HepG2 (cell line): ENCODE measurements around the gene POLE4. TPM values are rescaled to one million over a fixed set of nuclear protein-coding genes. Genes with fewer than 3 reads are reported as not detected.

Source experiments
- FOXJ3 ChIP-seq: sonication (generic); formaldehyde crosslinking; IDR thresholded peaks from 2 replicates; pipeline ENCODE4 v1.4.0; 2020; ENCODE audit warnings: missing genetic modification reagents, mild to moderate bottlenecking, borderline replicate concordance
- FOXO1 ChIP-seq: sonication (generic); formaldehyde crosslinking; IDR thresholded peaks from 2 replicates; pipeline ENCODE4 v1.4.0; 2020; ENCODE audit warnings: missing genetic modification reagents
- HNF4A ChIP-seq: sonication (generic); formaldehyde crosslinking; IDR thresholded peaks from 2 replicates; pipeline ENCODE4 v1.4.0; 2020; ENCODE audit warnings: missing genetic modification reagents
- MTA1 ChIP-seq: sonication (generic); formaldehyde crosslinking; IDR thresholded peaks from 2 replicates; pipeline ENCODE4 v1.4.0; 2020; ENCODE audit warnings: missing genetic modification reagents, mild to moderate bottlenecking, borderline replicate concordance
- MXD1 ChIP-seq: sonication (generic); formaldehyde crosslinking; IDR thresholded peaks from 2 replicates; pipeline ENCODE4 v1.4.0; 2020; ENCODE audit warnings: mild to moderate bottlenecking, missing genetic modification reagents
- POLR2G ChIP-seq: fragments of 200-400 bp; formaldehyde crosslinking; IDR thresholded peaks from 2 replicates; pipeline ENCODE4 v1.6.1; 2018; ENCODE audit warnings: mild to moderate bottlenecking, low read depth, low read length, moderate library complexity
- PPARG ChIP-seq: conservative IDR thresholded peaks from 2 replicates; pipeline ENCODE4 v1.6.1; 2016; ENCODE audit warnings: missing biosample characterization, missing genetic modification reagents
- SP5 ChIP-seq: IDR thresholded peaks from 2 replicates; pipeline ENCODE4 v1.6.1; 2016; ENCODE audit warnings: low read depth, borderline replicate concordance
- ZBTB43 ChIP-seq: sonication (generic); formaldehyde crosslinking; conservative IDR thresholded peaks from 2 replicates; pipeline ENCODE4 v1.4.0; 2020; ENCODE audit warnings: missing genetic modification reagents
- ZFX ChIP-seq: sonication (generic); formaldehyde crosslinking; IDR thresholded peaks from 2 replicates; pipeline ENCODE4 v1.4.0; 2020; ENCODE audit warnings: mild to moderate bottlenecking, low read depth, missing genetic modification reagents, moderate library complexity
- ZFY ChIP-seq: sonication (generic); formaldehyde crosslinking; IDR thresholded peaks from 2 replicates; pipeline ENCODE4 v1.4.0; 2020; ENCODE audit warnings: missing genetic modification reagents
- ZKSCAN8 ChIP-seq: IDR thresholded peaks from 2 replicates; pipeline ENCODE4 v1.6.1; 2016; ENCODE audit warnings: borderline replicate concordance, missing genetic modification reagents, missing compliant biosample characterization
- ZNF138 ChIP-seq: sonication (generic); formaldehyde crosslinking; IDR thresholded peaks from 2 replicates; pipeline ENCODE4 v1.5.0; 2020; ENCODE audit warnings: mild to moderate bottlenecking, low read depth, missing genetic modification reagents
- ZNF230 ChIP-seq: sonication (generic); formaldehyde crosslinking; IDR thresholded peaks from 2 replicates; pipeline ENCODE4 v1.4.0; 2020; ENCODE audit warnings: mild to moderate bottlenecking, missing genetic modification reagents
- ZNF274 ChIP-seq: sonication (generic); formaldehyde crosslinking; IDR thresholded peaks from 2 replicates; pipeline ENCODE4 v1.5.1; 2020; ENCODE audit warnings: mild to moderate bottlenecking, missing genetic modification reagents
- ZNF607 ChIP-seq: sonication (generic); formaldehyde crosslinking; IDR thresholded peaks from 2 replicates; pipeline ENCODE4 v1.5.1; 2020; ENCODE audit warnings: missing genetic modification reagents, mild to moderate bottlenecking, borderline replicate concordance
- ZNF614 ChIP-seq: IDR thresholded peaks from 2 replicates; pipeline ENCODE4 v1.6.1; 2018; ENCODE audit warnings: missing biosample characterization, missing genetic modification reagents, inconsistent platforms, borderline replicate concordance
- ZNF761 ChIP-seq: sonication (generic); formaldehyde crosslinking; conservative IDR thresholded peaks from 2 replicates; pipeline ENCODE4 v1.4.0; 2020; ENCODE audit warnings: mild to moderate bottlenecking, missing genetic modification reagents
- ZNF883 ChIP-seq: sonication (generic); formaldehyde crosslinking; IDR thresholded peaks from 2 replicates; pipeline ENCODE4 v1.5.1; 2020; ENCODE audit warnings: mild to moderate bottlenecking, missing genetic modification reagents; ENCODE audit errors: not compliant biosample characterization
- polyA plus RNA-seq, 8 experiments: library from polyadenylated mRNA; depleted of rRNA in 3 of 8; stranded (reverse) in 7 of 8; unstranded in 1 of 8; fragments of >200 nt; fragmentation: Illumina TruSeq in 4 of 8; extraction: Trizol in 4 of 8; gene quantifications; 2 replicates each; pipeline versions ENCODE4 v1.2.1 to v1.2.3, GENCODE V29; 2011 to 2016; ENCODE audit warnings: low read depth in 4 of 8, missing spikeins in 1 of 8, mixed read lengths in 1 of 8; ENCODE audit not compliant: insufficient read depth in 1 of 8
- total RNA-seq, 5 experiments: library from RNA; depleted of rRNA; stranded (reverse); fragments of >200 nt; fragmentation: Illumina TruSeq; extraction: Trizol; gene quantifications; 2 replicates each; pipeline ENCODE4 v1.2.3, GENCODE V29; 2016; ENCODE audit warnings: low read depth in 1 of 5

POLE4 gene
- total and polyA plus RNA-seq, 2 of the 13 experiments (the other 11 are each of a cell fraction or from before 2014, with no cell fraction given), result 106 to 116 TPM

- TF ChIP-seq ZBTB43 (peak; percentile 23; the same call in 1 of the 2 replicates), ZNF761 (peak; percentile 91), ZNF614 (CRISPR knock-in tag) (peak; percentile 56; the same call in 1 of the 2 replicates), PPARG (CRISPR knock-in tag) (0 out of 2 replicates have a peak, but pooled peaks have one; percentile 37), ZNF883 (CRISPR knock-in tag) (peak; percentile 62), SP5 (CRISPR knock-in tag) (peak; percentile 46), POLR2G (peak; percentile 78), ZFY (peak; percentile 54), MXD1 (no peak), ZNF230 (peak; percentile 74; the same call in 1 of the 2 replicates), FOXO1 (no peak), ZNF138 (CRISPR knock-in tag) (no peak), FOXJ3 (CRISPR knock-in tag) (peak; percentile 61; the same call in 1 of the 2 replicates), ZKSCAN8 (CRISPR knock-in tag) (0 out of 2 replicates have a peak, but pooled peaks have one; percentile 43), ZNF607 (CRISPR knock-in tag) (peak; percentile 17; the same call in 1 of the 2 replicates), MTA1 (CRISPR knock-in tag) (peak; percentile 79; the same call in 1 of the 2 replicates), ZFX (CRISPR knock-in tag) (peak; percentile 75; the same call in 1 of the 2 replicates), HNF4A (peak; percentile 77), ZNF274 (CRISPR knock-in tag) (peak; percentile 83; the same call in 1 of the 2 replicates)
Measured at GRCh38 chr2:74924463-74925265, 33.8 kb upstream of the POLE4 start (continued).
